ENCODE results near the gene ARHGAP18. TPM values are rescaled to one million over a fixed set of nuclear protein-coding genes. Genes with fewer than 3 reads are reported as not detected.

ARHGAP18 gene
- total RNA-seq, 1 donor from 2014 or later = 7.9 TPM

DNA sequence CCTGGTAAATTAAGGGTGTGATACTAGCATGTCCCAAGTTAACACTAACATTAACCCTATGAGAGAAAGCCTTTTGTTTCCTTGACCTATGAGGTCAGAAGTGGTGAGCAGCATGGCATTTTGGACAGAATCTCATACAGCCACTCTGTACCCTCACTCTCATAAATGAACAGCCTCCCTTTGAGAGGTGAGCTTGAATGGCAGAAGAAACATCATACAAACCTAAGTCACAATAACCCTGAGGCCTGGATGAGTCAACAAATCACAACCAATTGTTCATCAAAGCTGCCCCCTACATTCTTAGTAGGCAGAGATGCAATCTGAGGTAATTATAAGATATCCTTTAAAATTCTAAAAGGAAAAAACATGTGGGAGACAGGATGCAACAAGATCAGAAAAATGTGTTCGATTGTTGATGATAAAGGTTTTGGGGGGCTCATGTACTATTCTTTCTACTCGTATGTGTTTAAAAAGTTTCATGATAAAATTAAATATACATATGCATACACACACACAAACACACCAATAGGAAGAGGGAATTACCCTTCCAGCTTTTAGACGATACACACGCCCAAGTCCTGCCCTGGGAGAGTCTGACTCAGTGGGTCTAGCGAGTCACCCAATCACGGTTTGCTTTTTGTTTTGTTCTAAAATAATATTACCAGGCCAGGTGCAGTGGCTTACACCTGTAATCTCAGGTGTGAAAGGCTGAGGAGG is 117.3 kb downstream of the ARHGAP18 start:
- no peak for TF ChIP-seq CTCF (IDR thresholded peaks at IDR 0.05; ENCODE audit: partially characterized antibody, unreplicated experiment)
- Mint-ChIP-seq H3K4me3 (ENCODE audit: unreplicated experiment) (no peak overlapping the region), H3K27ac (ENCODE audit: unreplicated experiment) (no peak overlapping the region), H3K36me3 (ENCODE audit: unreplicated experiment) (no peaks in the 10 kb centered on the region), H3K4me1 (ENCODE audit: low read depth, unreplicated experiment) (no peaks in the 10 kb centered on the region), H3K27me3 (ENCODE audit: unreplicated experiment) (no peaks in the 10 kb centered on the region), H3K9me3 (ENCODE audit: unreplicated experiment) (peaks cover 2% of the 10 kb centered on the region)
- DNase-seq = no peak

DNA sequence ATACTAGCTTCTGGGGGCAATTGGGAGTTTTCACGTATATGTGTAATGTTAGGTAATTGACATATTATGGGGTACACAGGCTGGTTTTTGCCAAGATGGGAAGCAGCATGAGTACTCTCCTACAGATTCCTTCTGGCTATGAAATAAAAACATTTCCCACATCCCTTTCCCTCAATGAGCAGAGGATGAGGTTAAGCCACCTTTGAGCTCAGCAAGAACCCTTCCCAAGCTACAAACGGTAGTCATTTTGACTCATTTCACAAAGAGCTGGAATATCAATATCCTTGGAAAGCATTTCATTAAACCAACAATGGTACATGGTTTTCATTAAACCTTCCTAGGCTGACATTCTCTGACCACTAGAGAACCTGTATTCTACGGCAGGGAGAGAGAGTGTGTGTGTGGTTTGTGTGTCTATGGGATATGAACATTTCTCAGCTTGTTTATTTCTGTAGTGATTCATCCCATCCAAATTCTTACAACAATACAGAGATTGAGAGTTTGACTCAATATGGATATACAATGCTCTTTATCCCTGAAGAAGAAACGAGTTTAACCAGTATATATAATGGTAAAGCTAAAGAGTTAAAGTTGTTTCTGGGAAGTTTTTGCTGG is 119.5 kb downstream of the ARHGAP18 start:
- Mint-ChIP-seq H3K9me3 (ENCODE audit: unreplicated experiment) (peaks cover 2% of the 10 kb centered on the region), H3K27me3 (ENCODE audit: unreplicated experiment) (no peaks in the 10 kb centered on the region), H3K27ac (ENCODE audit: unreplicated experiment) (no peak overlapping the region), H3K4me1 (ENCODE audit: low read depth, unreplicated experiment) (no peaks in the 10 kb centered on the region), H3K4me3 (ENCODE audit: unreplicated experiment) (no peak overlapping the region), H3K36me3 (ENCODE audit: unreplicated experiment) (no peaks in the 10 kb centered on the region)
- DNase-seq = no peak
- no peak for TF ChIP-seq CTCF (IDR thresholded peaks at IDR 0.05; ENCODE audit: partially characterized antibody, unreplicated experiment)

- no peak overlapping the region for H3K4me3 Mint-ChIP-seq (ENCODE audit: unreplicated experiment)
- TF ChIP-seq CTCF (IDR thresholded peaks at IDR 0.05; ENCODE audit: partially characterized antibody, unreplicated experiment) = no peak
- H3K4me1 Mint-ChIP-seq (ENCODE audit: low read depth, unreplicated experiment) = peaks cover 7% of the 10 kb centered on the region
- no peaks in the 10 kb centered on the region for H3K27me3 Mint-ChIP-seq (ENCODE audit: unreplicated experiment)
- H3K27ac Mint-ChIP-seq (ENCODE audit: unreplicated experiment) = no peak overlapping the region
- no peak for DNase-seq
- peaks cover 2% of the 10 kb centered on the region for H3K9me3 Mint-ChIP-seq (ENCODE audit: unreplicated experiment)
- no peaks in the 10 kb centered on the region for H3K36me3 Mint-ChIP-seq (ENCODE audit: unreplicated experiment)
Measured at GRCh38 chr6:129586815-129587214, 123.2 kb downstream of the ARHGAP18 start.

DNA sequence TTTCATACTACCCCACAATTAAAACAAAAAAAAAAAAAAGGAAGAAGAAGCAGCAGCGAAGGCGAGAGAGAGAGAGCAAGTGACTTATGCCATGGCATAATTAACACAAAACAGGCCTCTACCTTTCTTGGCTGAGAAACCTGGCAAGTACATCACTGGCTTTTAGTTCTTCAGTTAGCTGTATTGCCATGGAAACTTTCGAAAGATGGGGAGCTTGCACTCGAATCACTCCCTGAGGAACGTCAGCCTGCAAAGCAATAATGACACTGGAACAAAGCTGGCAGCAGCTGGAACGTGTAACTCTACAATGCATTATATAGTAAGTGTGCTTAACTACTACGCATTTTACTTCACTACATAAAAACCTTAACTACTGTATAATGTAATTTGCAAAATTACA is 126.1 kb downstream of the ARHGAP18 start:
- Mint-ChIP-seq H3K27ac (ENCODE audit: unreplicated experiment) (peak overlapping the region; percentile 29), H3K9me3 (ENCODE audit: unreplicated experiment) (no peaks in the 10 kb centered on the region), H3K27me3 (ENCODE audit: unreplicated experiment) (no peaks in the 10 kb centered on the region), H3K4me1 (ENCODE audit: low read depth, unreplicated experiment) (peaks cover 7% of the 10 kb centered on the region), H3K36me3 (ENCODE audit: unreplicated experiment) (no peaks in the 10 kb centered on the region), H3K4me3 (ENCODE audit: unreplicated experiment) (no peak overlapping the region)
- TF ChIP-seq CTCF (IDR thresholded peaks at IDR 0.05; ENCODE audit: partially characterized antibody, unreplicated experiment) = no peak
- peak; percentile 31 for DNase-seq

DNA sequence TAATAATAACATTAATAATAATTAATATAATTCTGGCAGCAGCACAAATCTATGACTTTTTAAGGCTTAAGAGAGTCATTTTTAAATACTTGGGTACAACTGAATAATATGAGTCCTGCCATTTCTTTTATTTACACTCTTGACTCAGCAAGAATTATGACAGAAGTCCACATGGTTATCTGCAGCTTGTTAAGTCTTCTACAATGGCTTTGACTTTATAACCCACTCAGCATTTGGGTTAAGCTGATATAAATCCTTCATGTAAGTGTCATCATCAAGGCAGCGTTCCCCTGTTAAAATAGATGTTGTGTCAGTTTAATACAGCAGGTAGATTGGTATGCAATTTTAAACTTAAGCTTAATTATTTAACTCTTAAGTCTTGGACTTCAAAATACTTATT is 131.7 kb downstream of the ARHGAP18 start:
- H3K4me3 Mint-ChIP-seq (ENCODE audit: unreplicated experiment) = no peak overlapping the region
- DNase-seq = no peak
- no peaks in the 10 kb centered on the region for H3K27me3 Mint-ChIP-seq (ENCODE audit: unreplicated experiment)
- no peaks in the 10 kb centered on the region for H3K4me1 Mint-ChIP-seq (ENCODE audit: low read depth, unreplicated experiment)
- no peaks in the 10 kb centered on the region for H3K36me3 Mint-ChIP-seq (ENCODE audit: unreplicated experiment)
- TF ChIP-seq CTCF (IDR thresholded peaks at IDR 0.05; ENCODE audit: partially characterized antibody, unreplicated experiment) = no peak
- no peaks in the 10 kb centered on the region for H3K9me3 Mint-ChIP-seq (ENCODE audit: unreplicated experiment)
- H3K27ac Mint-ChIP-seq (ENCODE audit: unreplicated experiment) = no peak overlapping the region
